ENCODE results near the gene C18orf32.
A peak's percentile ranks its signal among the peaks of the same experiment; 100 is the strongest.
"Not testable (repeated sequence)": the region's sequence is repeated elsewhere in the genome, so short reads cannot be mapped to it uniquely, and the experiment has no call there.

The C18orf32 gene

GRCh38 chr18:49457616-49458015 is 29.4 kb downstream of the C18orf32 start:
- TF ChIP-seq POLR2A (IDR thresholded peaks at IDR 0.05; ENCODE audit: low read depth, low read length) (no peak), PAX5 (IDR thresholded peaks at IDR 0.05; ENCODE audit: insufficient read depth, low read length, severe bottlenecking) (no peak), TAF1 (IDR thresholded peaks at IDR 0.05; ENCODE audit: low read depth, low read length) (no peak), POLR2AphosphoS5 (IDR thresholded peaks at IDR 0.05; ENCODE audit: low read depth, low read length) (no peak), SPI1 (IDR thresholded peaks at IDR 0.05; ENCODE audit: low read depth, low read length) (no peak), POU2F2 (IDR thresholded peaks at IDR 0.05; ENCODE audit: low read depth, low read length) (no peak)
- DNase-seq (ENCODE audit: insufficient read length, low spot score) = no peak
- no peak for FAIRE-seq

- no peak for FAIRE-seq
Observed at GRCh38 chr18:49456794-49457193, 30.2 kb downstream of the C18orf32 start.

GRCh38 chr18:49452534-49452933 is 34.5 kb downstream of the C18orf32 start:
- not testable (repeated sequence) for DNase-seq (ENCODE audit: insufficient read length, low spot score); FAIRE-seq

More at GRCh38 chr18:49456794-49457193, 30.2 kb downstream of the C18orf32 start:
- DNase-seq (ENCODE audit: insufficient read length, low spot score) = no peak
- no peak for TF ChIP-seq TAF1 (IDR thresholded peaks at IDR 0.05; ENCODE audit: low read depth, low read length)
- no peak for TF ChIP-seq POLR2A (IDR thresholded peaks at IDR 0.05; ENCODE audit: low read depth, low read length)
- no peak for TF ChIP-seq SPI1 (IDR thresholded peaks at IDR 0.05; ENCODE audit: low read depth, low read length)
- no peak for TF ChIP-seq POLR2AphosphoS5 (IDR thresholded peaks at IDR 0.05; ENCODE audit: low read depth, low read length)
- no peak for TF ChIP-seq POU2F2 (IDR thresholded peaks at IDR 0.05; ENCODE audit: low read depth, low read length)
- TF ChIP-seq PAX5 (IDR thresholded peaks at IDR 0.05; ENCODE audit: insufficient read depth, low read length, severe bottlenecking) = no peak

GRCh38 chr18:49447810-49448745 is 39.0 kb downstream of the C18orf32 start:
- peak; percentile 31 for FAIRE-seq
- TF ChIP-seq PAX5 (IDR thresholded peaks at IDR 0.05; ENCODE audit: insufficient read depth, low read length, severe bottlenecking) (no peak), POLR2A (IDR thresholded peaks at IDR 0.05; ENCODE audit: low read depth, low read length) (no peak), POU2F2 (IDR thresholded peaks at IDR 0.05; ENCODE audit: low read depth, low read length) (no peak), TAF1 (IDR thresholded peaks at IDR 0.05; ENCODE audit: low read depth, low read length) (no peak), SPI1 (IDR thresholded peaks at IDR 0.05; ENCODE audit: low read depth, low read length) (no peak), POLR2AphosphoS5 (IDR thresholded peaks at IDR 0.05; ENCODE audit: low read depth, low read length) (no peak)
- no peak for DNase-seq (ENCODE audit: insufficient read length, low spot score)

- DNase-seq (ENCODE audit: insufficient read length, low spot score) = no peak
- TF ChIP-seq PAX5 (IDR thresholded peaks at IDR 0.05; ENCODE audit: insufficient read depth, low read length, severe bottlenecking) (no peak), SPI1 (IDR thresholded peaks at IDR 0.05; ENCODE audit: low read depth, low read length) (no peak), POU2F2 (IDR thresholded peaks at IDR 0.05; ENCODE audit: low read depth, low read length) (no peak), TAF1 (IDR thresholded peaks at IDR 0.05; ENCODE audit: low read depth, low read length) (no peak), POLR2A (IDR thresholded peaks at IDR 0.05; ENCODE audit: low read depth, low read length) (no peak), POLR2AphosphoS5 (IDR thresholded peaks at IDR 0.05; ENCODE audit: low read depth, low read length) (no peak)
- no peak for FAIRE-seq
Observed at GRCh38 chr18:49446481-49446880, 40.6 kb downstream of the C18orf32 start.

GRCh38 chr18:49444581-49444980 is 42.5 kb downstream of the C18orf32 start:
- DNase-seq (ENCODE audit: insufficient read length, low spot score) (no peak), FAIRE-seq (no peak)
- TF ChIP-seq POLR2A (IDR thresholded peaks at IDR 0.05; ENCODE audit: low read depth, low read length) (no peak), TAF1 (IDR thresholded peaks at IDR 0.05; ENCODE audit: low read depth, low read length) (no peak), SPI1 (IDR thresholded peaks at IDR 0.05; ENCODE audit: low read depth, low read length) (no peak), POLR2AphosphoS5 (IDR thresholded peaks at IDR 0.05; ENCODE audit: low read depth, low read length) (no peak), POU2F2 (IDR thresholded peaks at IDR 0.05; ENCODE audit: low read depth, low read length) (no peak)

- TF ChIP-seq TAF1 (IDR thresholded peaks at IDR 0.05; ENCODE audit: low read depth, low read length) (no peak), PAX5 (IDR thresholded peaks at IDR 0.05; ENCODE audit: insufficient read depth, low read length, severe bottlenecking) (no peak), POU2F2 (IDR thresholded peaks at IDR 0.05; ENCODE audit: low read depth, low read length) (no peak), POLR2A (IDR thresholded peaks at IDR 0.05; ENCODE audit: low read depth, low read length) (no peak), POLR2AphosphoS5 (IDR thresholded peaks at IDR 0.05; ENCODE audit: low read depth, low read length) (no peak), SPI1 (IDR thresholded peaks at IDR 0.05; ENCODE audit: low read depth, low read length) (no peak)
- FAIRE-seq (no peak), DNase-seq (ENCODE audit: insufficient read length, low spot score) (no peak)
Observed at GRCh38 chr18:49443837-49444236, 43.2 kb downstream of the C18orf32 start.

GRCh38 chr18:49441338-49441938 is 45.6 kb downstream of the C18orf32 start:
- no peak for TF ChIP-seq PAX5 (IDR thresholded peaks at IDR 0.05; ENCODE audit: insufficient read depth, low read length, severe bottlenecking)
- TF ChIP-seq POLR2AphosphoS5 (IDR thresholded peaks at IDR 0.05; ENCODE audit: low read depth, low read length) = no peak
- TF ChIP-seq POU2F2 (IDR thresholded peaks at IDR 0.05; ENCODE audit: low read depth, low read length) = no peak
- no peak for TF ChIP-seq TAF1 (IDR thresholded peaks at IDR 0.05; ENCODE audit: low read depth, low read length)
- no peak for TF ChIP-seq SPI1 (IDR thresholded peaks at IDR 0.05; ENCODE audit: low read depth, low read length)
- no peak for TF ChIP-seq POLR2A (IDR thresholded peaks at IDR 0.05; ENCODE audit: low read depth, low read length)
- DNase-seq (ENCODE audit: insufficient read length, low spot score) = no peak
- no peak for FAIRE-seq

GRCh38 chr18:49435170-49435569 is 51.9 kb downstream of the C18orf32 start:
- FAIRE-seq (no peak), DNase-seq (ENCODE audit: insufficient read length, low spot score) (no peak)
- TF ChIP-seq POLR2AphosphoS5 (IDR thresholded peaks at IDR 0.05; ENCODE audit: low read depth, low read length) (no peak), POU2F2 (IDR thresholded peaks at IDR 0.05; ENCODE audit: low read depth, low read length) (no peak), PAX5 (IDR thresholded peaks at IDR 0.05; ENCODE audit: insufficient read depth, low read length, severe bottlenecking) (no peak), TAF1 (IDR thresholded peaks at IDR 0.05; ENCODE audit: low read depth, low read length) (no peak), POLR2A (IDR thresholded peaks at IDR 0.05; ENCODE audit: low read depth, low read length) (no peak), SPI1 (IDR thresholded peaks at IDR 0.05; ENCODE audit: low read depth, low read length) (no peak)
